ENCODE measurements around the gene FDX1.

FDX1 gene

GRCh38 chr11:110447343-110447742, 17.6 kb downstream of the FDX1 start:
- peaks cover 7% of the 10 kb centered on the region for H3K79me2 ChIP-seq (ENCODE audit: control insufficient read depth, insufficient read depth, low read length, unreplicated experiment)
- no peak overlapping the region for H2AFZ ChIP-seq (ENCODE audit: low read length, unreplicated experiment)
- H3K27me3 ChIP-seq (ENCODE audit: insufficient read depth, low read length): no peaks in the 10 kb centered on the region
- H3K36me3 ChIP-seq (ENCODE audit: insufficient read depth, low read length): peaks cover 13% of the 10 kb centered on the region; the same call in 1 of the 2 replicates
- no peak overlapping the region for H3K4me3 ChIP-seq (ENCODE audit: low read depth, low read length)
- no peaks in the 10 kb centered on the region for H3K4me1 ChIP-seq (ENCODE audit: control insufficient read depth, insufficient read depth, low read length, unreplicated experiment)
- no peak overlapping the region for H3K27ac ChIP-seq (ENCODE audit: low read depth, low read length)

GRCh38 chr11:110447897-110448745, 18.4 kb downstream of the FDX1 start:
- no peaks in the 10 kb centered on the region for H3K4me1 ChIP-seq (ENCODE audit: control insufficient read depth, insufficient read depth, low read length, unreplicated experiment)
- no peak overlapping the region for H2AFZ ChIP-seq (ENCODE audit: low read length, unreplicated experiment)
- no peaks in the 10 kb centered on the region for H3K27me3 ChIP-seq (ENCODE audit: insufficient read depth, low read length)
- H3K79me2 ChIP-seq (ENCODE audit: control insufficient read depth, insufficient read depth, low read length, unreplicated experiment): peaks cover 7% of the 10 kb centered on the region
- H3K27ac ChIP-seq (ENCODE audit: low read depth, low read length): no peak overlapping the region
- no peak overlapping the region for H3K4me3 ChIP-seq (ENCODE audit: low read depth, low read length)
- H3K36me3 ChIP-seq (ENCODE audit: insufficient read depth, low read length): peaks cover 13% of the 10 kb centered on the region; the same call in 1 of the 2 replicates

GRCh38 chr11:110450246-110450645, 20.5 kb downstream of the FDX1 start:
- Histone ChIP-seq H3K27ac (ENCODE audit: low read depth, low read length) (no peak overlapping the region), H3K4me1 (ENCODE audit: control insufficient read depth, insufficient read depth, low read length, unreplicated experiment) (no peaks in the 10 kb centered on the region), H3K4me3 (ENCODE audit: low read depth, low read length) (no peak overlapping the region), H3K27me3 (ENCODE audit: insufficient read depth, low read length) (no peaks in the 10 kb centered on the region), H2AFZ (ENCODE audit: low read length, unreplicated experiment) (no peak overlapping the region), H3K79me2 (ENCODE audit: control insufficient read depth, insufficient read depth, low read length, unreplicated experiment) (peaks cover 4% of the 10 kb centered on the region), H3K36me3 (ENCODE audit: insufficient read depth, low read length) (peaks cover 13% of the 10 kb centered on the region; the same call in 1 of the 2 replicates)

GRCh38 chr11:110452720-110453119, 23.0 kb downstream of the FDX1 start:
- no peak overlapping the region for H2AFZ ChIP-seq (ENCODE audit: low read length, unreplicated experiment)
- H3K4me1 ChIP-seq (ENCODE audit: control insufficient read depth, insufficient read depth, low read length, unreplicated experiment): no peaks in the 10 kb centered on the region
- H3K27ac ChIP-seq (ENCODE audit: low read depth, low read length): no peak overlapping the region
- no peak overlapping the region for H3K4me3 ChIP-seq (ENCODE audit: low read depth, low read length)
- H3K36me3 ChIP-seq (ENCODE audit: insufficient read depth, low read length): peaks cover 9% of the 10 kb centered on the region; the same call in 1 of the 2 replicates
- peaks cover 4% of the 10 kb centered on the region for H3K79me2 ChIP-seq (ENCODE audit: control insufficient read depth, insufficient read depth, low read length, unreplicated experiment)
- no peaks in the 10 kb centered on the region for H3K27me3 ChIP-seq (ENCODE audit: insufficient read depth, low read length)

GRCh38 chr11:110453684-110454354, 24.1 kb downstream of the FDX1 start:
- Histone ChIP-seq H3K36me3 (ENCODE audit: insufficient read depth, low read length) (peaks cover 10% of the 10 kb centered on the region; the same call in 1 of the 2 replicates), H3K27ac (ENCODE audit: low read depth, low read length) (no peak overlapping the region), H2AFZ (ENCODE audit: low read length, unreplicated experiment) (no peak overlapping the region), H3K4me1 (ENCODE audit: control insufficient read depth, insufficient read depth, low read length, unreplicated experiment) (no peaks in the 10 kb centered on the region), H3K79me2 (ENCODE audit: control insufficient read depth, insufficient read depth, low read length, unreplicated experiment) (peaks cover 4% of the 10 kb centered on the region), H3K4me3 (ENCODE audit: low read depth, low read length) (no peak overlapping the region), H3K27me3 (ENCODE audit: insufficient read depth, low read length) (no peaks in the 10 kb centered on the region)

- H3K79me2 ChIP-seq (ENCODE audit: control insufficient read depth, insufficient read depth, low read length, unreplicated experiment): peaks cover 4% of the 10 kb centered on the region
- no peaks in the 10 kb centered on the region for H3K27me3 ChIP-seq (ENCODE audit: insufficient read depth, low read length)
- no peaks in the 10 kb centered on the region for H3K4me1 ChIP-seq (ENCODE audit: control insufficient read depth, insufficient read depth, low read length, unreplicated experiment)
- H3K4me3 ChIP-seq (ENCODE audit: low read depth, low read length): no peak overlapping the region
- H3K27ac ChIP-seq (ENCODE audit: low read depth, low read length): no peak overlapping the region
- no peak overlapping the region for H2AFZ ChIP-seq (ENCODE audit: low read length, unreplicated experiment)
- peaks cover 13% of the 10 kb centered on the region; the same call in 1 of the 2 replicates for H3K36me3 ChIP-seq (ENCODE audit: insufficient read depth, low read length)
Measured at GRCh38 chr11:110454609-110455008, 24.9 kb downstream of the FDX1 start.

GRCh38 chr11:110455718-110456117, 26.0 kb downstream of the FDX1 start:
- H3K79me2 ChIP-seq (ENCODE audit: control insufficient read depth, insufficient read depth, low read length, unreplicated experiment): peaks cover 4% of the 10 kb centered on the region
- H3K27me3 ChIP-seq (ENCODE audit: insufficient read depth, low read length): no peaks in the 10 kb centered on the region
- H3K4me3 ChIP-seq (ENCODE audit: low read depth, low read length): no peak overlapping the region
- no peak overlapping the region for H3K27ac ChIP-seq (ENCODE audit: low read depth, low read length)
- peaks cover 9% of the 10 kb centered on the region; the same call in 1 of the 2 replicates for H3K36me3 ChIP-seq (ENCODE audit: insufficient read depth, low read length)
- H3K4me1 ChIP-seq (ENCODE audit: control insufficient read depth, insufficient read depth, low read length, unreplicated experiment): no peaks in the 10 kb centered on the region
- H2AFZ ChIP-seq (ENCODE audit: low read length, unreplicated experiment): no peak overlapping the region

- Histone ChIP-seq H3K4me3 (ENCODE audit: low read depth, low read length) (no peak overlapping the region), H3K27ac (ENCODE audit: low read depth, low read length) (no peak overlapping the region), H3K36me3 (ENCODE audit: insufficient read depth, low read length) (0 out of 2 replicates have a peak, but pooled peaks cover 4% of the 10 kb centered on the region), H3K79me2 (ENCODE audit: control insufficient read depth, insufficient read depth, low read length, unreplicated experiment) (no peaks in the 10 kb centered on the region), H3K4me1 (ENCODE audit: control insufficient read depth, insufficient read depth, low read length, unreplicated experiment) (no peaks in the 10 kb centered on the region), H3K27me3 (ENCODE audit: insufficient read depth, low read length) (no peaks in the 10 kb centered on the region), H2AFZ (ENCODE audit: low read length, unreplicated experiment) (no peak overlapping the region)
Measured at GRCh38 chr11:110463153-110463552, 33.4 kb downstream of the FDX1 start.

GRCh38 chr11:110465231-110465630, 35.5 kb downstream of the FDX1 start:
- H3K79me2 ChIP-seq (ENCODE audit: control insufficient read depth, insufficient read depth, low read length, unreplicated experiment): no peaks in the 10 kb centered on the region
- H3K27me3 ChIP-seq (ENCODE audit: insufficient read depth, low read length): no peaks in the 10 kb centered on the region
- no peak overlapping the region for H3K4me3 ChIP-seq (ENCODE audit: low read depth, low read length)
- no peak overlapping the region for H2AFZ ChIP-seq (ENCODE audit: low read length, unreplicated experiment)
- peaks cover 1% of the 10 kb centered on the region for H3K4me1 ChIP-seq (ENCODE audit: control insufficient read depth, insufficient read depth, low read length, unreplicated experiment)
- H3K27ac ChIP-seq (ENCODE audit: low read depth, low read length): no peak overlapping the region
- no peaks in the 10 kb centered on the region for H3K36me3 ChIP-seq (ENCODE audit: insufficient read depth, low read length)

GRCh38 chr11:110467556-110467955, 37.8 kb downstream of the FDX1 start:
- H3K27ac ChIP-seq (ENCODE audit: low read depth, low read length): no peak overlapping the region
- no peaks in the 10 kb centered on the region for H3K27me3 ChIP-seq (ENCODE audit: insufficient read depth, low read length)
- H3K4me1 ChIP-seq (ENCODE audit: control insufficient read depth, insufficient read depth, low read length, unreplicated experiment): peaks cover 23% of the 10 kb centered on the region
- H3K36me3 ChIP-seq (ENCODE audit: insufficient read depth, low read length): no peaks in the 10 kb centered on the region
- H3K79me2 ChIP-seq (ENCODE audit: control insufficient read depth, insufficient read depth, low read length, unreplicated experiment): no peaks in the 10 kb centered on the region
- H2AFZ ChIP-seq (ENCODE audit: low read length, unreplicated experiment): no peak overlapping the region
- H3K4me3 ChIP-seq (ENCODE audit: low read depth, low read length): no peak overlapping the region

Data from ACC112 (cell line).